Measurements from ENCODE around the gene TXN.

DNA sequence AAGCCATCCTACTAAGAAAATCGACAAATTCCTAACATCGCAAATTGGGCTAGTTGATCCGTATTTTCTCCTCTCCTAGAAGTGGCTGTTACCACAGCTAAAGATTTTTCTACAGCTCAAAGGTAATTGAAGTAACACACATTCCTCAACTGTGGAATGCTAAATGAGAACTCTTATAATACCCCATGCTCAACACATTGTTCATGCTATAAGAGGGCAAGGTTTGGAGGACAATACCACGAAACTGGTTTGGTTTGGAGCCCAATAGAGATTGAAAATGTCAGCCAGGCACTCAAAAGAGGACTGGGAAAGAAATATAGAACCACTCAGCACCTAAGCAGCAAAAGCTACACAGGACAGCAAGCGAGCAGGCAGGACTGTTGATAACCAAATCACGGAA, 10.1 kb downstream of the TXN start:
- TF ChIP-seq GATA2 (IDR thresholded peaks at IDR 0.05; ENCODE audit: low read depth, low read length) (no peak), GATA3 (IDR thresholded peaks at IDR 0.05; ENCODE audit: low read depth, low read length) (no peak)
